HCT116 (cell line): Measurements from ENCODE around the gene ANKFN1. TPM values are rescaled to one million over a fixed set of nuclear protein-coding genes. Genes with fewer than 3 reads are reported as not detected.

Experiments
- ATAC-seq: fragments of 200-7000 bp; cut with Tn5 transposase; 2 replicates; pipeline ENCODE4 v1.9.1; 2020; ENCODE audit warnings: mild to moderate bottlenecking, moderate library complexity
- BruUV-seq: library from RNA; stranded (reverse); fragments of 400-500 nt; replicated peaks from 2 replicates; lab custom pipeline; 2021; lab: Mats Ljungman, UMichigan
- CTCF ChIA-PET: fragments of 300-600 bp; sonication (Branson Sonifier 250); formaldehyde crosslinking; loops from one replicate; lab custom pipeline; 2021; ENCODE audit warnings: antibody characterized with exemption; lab: Charles Lee
- POLR2A ChIA-PET: fragments of 300-600, 350-600 bp; sonication (Branson Sonifier 250); formaldehyde crosslinking; loops from one replicate; lab custom pipeline; 2021; ENCODE audit warnings: antibody characterized with exemption; lab: Charles Lee
- RAD21 ChIA-PET, 2 experiments: fragments of 300-600 bp; sonication (Branson Sonifier 250); formaldehyde crosslinking; loops; one replicate each; lab custom pipeline; 2023; ENCODE audit warnings: low total read pairs in 2 of 2; ENCODE audit not compliant: uncharacterized antibody in 2 of 2, unreplicated experiment in 2 of 2, low non-redundant PET in 1 of 2; lab: Charles Lee
- DNase-seq: peaks from one replicate; pipeline ENCODE4 v3.0.0-alpha.2; 2010; ENCODE audit warnings: low read depth, low spot score
- H2AFZ ChIP-seq: fragments of 200-600 bp; shearing (Covaris generic), sonication (generic); 2 replicates; pipeline ENCODE4 v1.6.1; 2017; ENCODE audit warnings: low read depth, mixed run types, mixed read lengths, antibody characterized with exemption, low read length; ENCODE audit not compliant: poor library complexity, severe bottlenecking
- H3K27ac ChIP-seq: 2 replicates; pipeline ENCODE4 v1.5.1; 2012; ENCODE audit warnings: low read depth, low read length
- H3K27me3 ChIP-seq: fragments of 200-600 bp; sonication (generic); 2 replicates; pipeline ENCODE4 v1.6.1; 2016; ENCODE audit warnings: mixed run types, low read length, mixed read lengths; ENCODE audit not compliant: insufficient read depth
- H3K36me3 ChIP-seq, 2 experiments: fragments of 200-500 bp in 1 of 2; fragments of 200-600 bp in 1 of 2; sonication (Bioruptor generic) in 1 of 2; sonication (generic) in 1 of 2; 2 replicates each; pipeline versions ENCODE4 v1.5.1 to v1.6.1; 2014 to 2016; ENCODE audit warnings: low read length in 2 of 2, inconsistent platforms in 1 of 2, mixed read lengths in 1 of 2, mixed run types in 1 of 2; ENCODE audit not compliant: insufficient read depth in 2 of 2, control insufficient read depth in 1 of 2
- H3K4me1 ChIP-seq, 2 experiments: fragments of 200-600 bp in 1 of 2; sonication (generic) in 1 of 2; 2 replicates each; pipeline versions ENCODE4 v1.5.1 to v1.6.1; 2012 to 2017; ENCODE audit warnings: low read length in 2 of 2, inconsistent platforms in 1 of 2, mild to moderate bottlenecking in 1 of 2, mixed read lengths in 1 of 2, mixed run types in 1 of 2, moderate library complexity in 1 of 2; ENCODE audit not compliant: insufficient read depth in 2 of 2, control insufficient read depth in 1 of 2
- H3K4me2 ChIP-seq: fragments of 200-600 bp; sonication (generic); 2 replicates; pipeline ENCODE4 v1.6.1; 2017; ENCODE audit warnings: mixed run types, low read length, mixed read lengths
- H3K4me3 ChIP-seq, 2 experiments: fragments of 200-600 bp in 1 of 2; sonication (generic) in 1 of 2; replicated peaks in 1 of 2; 2 replicates each; pipeline ENCODE4 v1.5.1; 2011 to 2016; ENCODE audit warnings: low read length in 2 of 2, control low read depth in 1 of 2, low read depth in 1 of 2, mild to moderate bottlenecking in 1 of 2, mixed read lengths in 1 of 2, mixed run types in 1 of 2
- H3K79me2 ChIP-seq: fragments of 200-600 bp; sonication (generic); 2 replicates; pipeline ENCODE4 v1.6.1; 2017; ENCODE audit warnings: mild to moderate bottlenecking, mixed run types, low read length, moderate library complexity, mixed read lengths; ENCODE audit not compliant: insufficient read depth
- H3K9ac ChIP-seq: fragments of 200-600 bp; sonication (generic); 2 replicates; pipeline ENCODE4 v1.6.1; 2016; ENCODE audit warnings: low read length, mixed read lengths
- H3K9me2 ChIP-seq: fragments of 200-600 bp; sonication (generic), shearing (Covaris generic); 2 replicates; pipeline ENCODE4 v1.6.1; 2017; ENCODE audit warnings: mixed run types, mild to moderate bottlenecking, moderate library complexity; ENCODE audit not compliant: insufficient read depth
- H3K9me3 ChIP-seq, 2 experiments: fragments of 200-500 bp in 1 of 2; fragments of 200-600 bp in 1 of 2; sonication (Bioruptor generic) in 1 of 2; sonication (generic) in 1 of 2; 2 replicates each; pipeline ENCODE4 v1.6.1; 2014 to 2017; ENCODE audit warnings: low read length in 2 of 2, mixed read lengths in 2 of 2, inconsistent platforms in 1 of 2, low read depth in 1 of 2, mild to moderate bottlenecking in 1 of 2, mixed run types in 1 of 2, moderate library complexity in 1 of 2; ENCODE audit not compliant: control insufficient read depth in 1 of 2, insufficient read depth in 1 of 2
- H4K20me1 ChIP-seq: fragments of 200-600 bp; sonication (generic), shearing (Covaris generic); 2 replicates; pipeline ENCODE4 v1.6.1; 2017; ENCODE audit warnings: mixed run types, mild to moderate bottlenecking, moderate library complexity; ENCODE audit not compliant: insufficient read depth
- CTCF ChIP-seq, 3 experiments: fragments of 200-600 bp in 1 of 3; sonication (generic) in 1 of 3; IDR thresholded peaks in 2 of 3; conservative IDR thresholded peaks in 1 of 3; 2 replicates each; pipeline ENCODE4 v1.5.1; 2012 to 2017; ENCODE audit warnings: low read depth in 2 of 3, low read length in 2 of 3, antibody characterized with exemption in 1 of 3, borderline replicate concordance in 1 of 3, control low read depth in 1 of 3, mild to moderate bottlenecking in 1 of 3, mixed read lengths in 1 of 3, mixed run types in 1 of 3, moderate library complexity in 1 of 3; ENCODE audit not compliant: insufficient read depth in 1 of 3
- EGR1 ChIP-seq: IDR thresholded peaks from 2 replicates; pipeline ENCODE4 v1.6.1; 2012; ENCODE audit warnings: low read depth
- JUND ChIP-seq: IDR thresholded peaks from 2 replicates; pipeline ENCODE4 v1.6.1; 2012
- POLR2A ChIP-seq: IDR thresholded peaks from 2 replicates; pipeline ENCODE4 v1.7.0; 2011; ENCODE audit warnings: borderline replicate concordance; ENCODE audit not compliant: insufficient read depth, insufficient read length; ENCODE audit errors: extremely low read depth
- SIN3A ChIP-seq: IDR thresholded peaks from 2 replicates; pipeline ENCODE4 v1.6.1; 2012; ENCODE audit warnings: low read depth
- TCF7L2 ChIP-seq: IDR thresholded peaks from 2 replicates; pipeline ENCODE4 v1.7.0; 2011; ENCODE audit warnings: borderline replicate concordance, inconsistent platforms; ENCODE audit not compliant: insufficient read depth, insufficient read length; ENCODE audit errors: extremely low read depth
- YY1 ChIP-seq: IDR thresholded peaks from 2 replicates; pipeline ENCODE4 v1.6.1; 2011; ENCODE audit warnings: low read length, low read depth, moderate library complexity, mild to moderate bottlenecking; ENCODE audit not compliant: insufficient replicate concordance; ENCODE audit errors: extremely low read depth
- intact Hi-C: fragments of 100-400 bp; cut with micrococcal nuclease; formaldehyde crosslinking; loops from 2 replicates; pipeline ENCODE4 v1.10.0; 2022
- total RNA-seq: library from RNA; stranded (reverse); gene quantifications from one replicate; pipeline ENCODE4 v1.2.1, GENCODE V29; 2021; ENCODE audit not compliant: unreplicated experiment
- TF ChIP-seq, protein P1 (sequence below): IDR thresholded peaks from 2 replicates; pipeline ENCODE4 v1.6.1; 2011; ENCODE audit warnings: mild to moderate bottlenecking, low read length, moderate library complexity; ENCODE audit not compliant: insufficient replicate concordance; ENCODE audit errors: extremely low read depth

The ANKFN1 gene
- total RNA-seq, 1 experiment from 2014 or later = 1.1 TPM

GRCh38 chr17:56300144-56300543, 146.9 kb downstream of the ANKFN1 start:
- BruUV-seq = no TSS peak
- no peak overlapping the region for H3K4me2 ChIP-seq
- no peaks in the 10 kb centered on the region for H4K20me1 ChIP-seq
- ATAC-seq = no peak
- H3K4me1 ChIP-seq = no peaks in the 10 kb centered on the region
- CTCF ChIA-PET = no interaction called here
- no peaks in the 10 kb centered on the region for H3K9me3 ChIP-seq
- no peak overlapping the region for H2AFZ ChIP-seq
- H3K4me3 ChIP-seq = no peak overlapping the region
- no peak overlapping the region for H3K9ac ChIP-seq
- no peaks in the 10 kb centered on the region for H3K36me3 ChIP-seq
- peaks cover 49% of the 10 kb centered on the region for H3K27me3 ChIP-seq
- DNase-seq = no peak
- RAD21 ChIA-PET = no interaction called here
- H3K27ac ChIP-seq = no peak overlapping the region
- POLR2A ChIA-PET = no interaction called here
- H3K9me2 ChIP-seq = no peaks in the 10 kb centered on the region
- intact Hi-C loops = no loop called here
- TF ChIP-seq TCF7L2 (no peak), EGR1 (no peak)
- TF ChIP-seq, protein P1, sequence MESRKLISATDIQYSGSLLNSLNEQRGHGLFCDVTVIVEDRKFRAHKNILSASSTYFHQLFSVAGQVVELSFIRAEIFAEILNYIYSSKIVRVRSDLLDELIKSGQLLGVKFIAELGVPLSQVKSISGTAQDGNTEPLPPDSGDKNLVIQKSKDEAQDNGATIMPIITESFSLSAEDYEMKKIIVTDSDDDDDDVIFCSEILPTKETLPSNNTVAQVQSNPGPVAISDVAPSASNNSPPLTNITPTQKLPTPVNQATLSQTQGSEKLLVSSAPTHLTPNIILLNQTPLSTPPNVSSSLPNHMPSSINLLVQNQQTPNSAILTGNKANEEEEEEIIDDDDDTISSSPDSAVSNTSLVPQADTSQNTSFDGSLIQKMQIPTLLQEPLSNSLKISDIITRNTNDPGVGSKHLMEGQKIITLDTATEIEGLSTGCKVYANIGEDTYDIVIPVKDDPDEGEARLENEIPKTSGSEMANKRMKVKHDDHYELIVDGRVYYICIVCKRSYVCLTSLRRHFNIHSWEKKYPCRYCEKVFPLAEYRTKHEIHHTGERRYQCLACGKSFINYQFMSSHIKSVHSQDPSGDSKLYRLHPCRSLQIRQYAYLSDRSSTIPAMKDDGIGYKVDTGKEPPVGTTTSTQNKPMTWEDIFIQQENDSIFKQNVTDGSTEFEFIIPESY = no peak
- H3K79me2 ChIP-seq = no peaks in the 10 kb centered on the region

DNA sequence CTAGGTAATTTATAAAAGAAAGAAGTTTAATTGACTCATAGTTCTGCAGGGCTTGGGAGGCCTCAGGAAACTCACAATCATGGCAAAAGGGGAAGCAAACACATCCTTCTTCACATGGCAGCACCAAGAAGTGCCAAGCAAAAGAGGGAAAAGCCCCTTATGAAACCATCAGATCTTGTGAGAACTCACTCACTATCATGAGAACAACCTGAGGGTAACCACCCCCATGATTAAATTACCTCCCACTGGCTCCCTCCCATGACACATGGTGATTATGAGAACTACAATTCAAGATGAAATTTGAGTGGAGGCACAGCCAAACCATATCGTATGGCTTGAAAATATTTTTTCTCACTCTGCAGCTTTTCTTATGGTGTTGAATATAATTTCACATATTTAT, 151.7 kb downstream of the ANKFN1 start:
- Histone ChIP-seq H2AFZ (no peak overlapping the region), H3K4me1 (no peaks in the 10 kb centered on the region), H4K20me1 (no peaks in the 10 kb centered on the region), H3K27ac (no peak overlapping the region), H3K36me3 (no peaks in the 10 kb centered on the region), H3K9ac (no peak overlapping the region), H3K4me3 (no peak overlapping the region), H3K9me2 (no peaks in the 10 kb centered on the region), H3K4me2 (no peak overlapping the region), H3K9me3 (no peaks in the 10 kb centered on the region), H3K79me2 (no peaks in the 10 kb centered on the region), H3K27me3 (peaks cover 21% of the 10 kb centered on the region)
- no TSS peak for BruUV-seq
- ATAC-seq = no peak
- ChIA-PET CTCF (no interaction called here), POLR2A (no interaction called here), RAD21 (no interaction called here)
- TF ChIP-seq CTCF (IDR thresholded peaks at IDR 0.05 in 2 of 3, conservative IDR thresholded peaks at IDR 0.05 in 1 of 3; ENCODE audit: borderline replicate concordance in 1 of 3, insufficient read depth in 1 of 3, low read depth in 2 of 3, low read length in 2 of 3) (peak in 1 of 3 experiments; percentile 14; a peak in 1 of 6 replicates), YY1 (no peak), POLR2A (no peak), SIN3A (no peak), JUND (no peak)
- intact Hi-C loops = no loop called here
- no peak for DNase-seq
